GM12892 (cell line): ENCODE results near the gene ANAPC2.

ENCODE experiments used
- POLR2A ChIP-seq: IDR thresholded peaks from 2 replicates; pipeline ENCODE4 v1.6.1; 2011; ENCODE audit warnings: low read depth, low read length, control low read depth
- POLR2AphosphoS5 ChIP-seq: IDR thresholded peaks from 2 replicates; pipeline ENCODE4 v1.6.1; 2011; ENCODE audit warnings: low read depth, low read length, control low read depth
- TAF1 ChIP-seq: IDR thresholded peaks from 2 replicates; pipeline ENCODE4 v1.6.1; 2011; ENCODE audit warnings: low read depth, mild to moderate bottlenecking, control low read depth, low read length, borderline replicate concordance

GRCh38 chr9:137168573-137168903 is 19.8 kb downstream of the ANAPC2 start:
- TF ChIP-seq POLR2A (no peak), POLR2AphosphoS5 (no peak), TAF1 (no peak)
